GM23338 (cell line): ENCODE results near the gene WRNIP1.

Experiments
- EZH2 ChIP-seq: fragments of 200-600 bp; sonication (generic); IDR thresholded peaks from one replicate; pipeline ENCODE4 v1.8.0; 2017; ENCODE audit warnings: antibody characterized with exemption, mild to moderate bottlenecking, low read depth; ENCODE audit not compliant: unreplicated experiment
- JUNB ChIP-seq: IDR thresholded peaks from one replicate; pipeline ENCODE4 v1.6.1; 2016; ENCODE audit warnings: antibody characterized with exemption; ENCODE audit not compliant: unreplicated experiment
- POLR2AphosphoS5 ChIP-seq: IDR thresholded peaks from 2 replicates; pipeline ENCODE4 v1.6.1; 2016; ENCODE audit warnings: antibody characterized with exemption, low read depth
- ZNF331 ChIP-seq: fragments of 250-450 bp; sonication (Bioruptor Pico); IDR thresholded peaks from 2 replicates; pipeline ENCODE4 v1.5.0; 2020; ENCODE audit warnings: low read depth, mild to moderate bottlenecking, moderate library complexity
- TF ChIP-seq, protein P1 (sequence below), 2 experiments: fragments of 200-600 bp in 1 of 2; sonication (generic) in 1 of 2; conservative IDR thresholded peaks; 2 replicates each; pipeline versions ENCODE4 v1.5.1 to v1.6.1; 2016 to 2017; ENCODE audit warnings: antibody characterized with exemption in 2 of 2, low read depth in 2 of 2, mild to moderate bottlenecking in 2 of 2, moderate library complexity in 1 of 2

DNA sequence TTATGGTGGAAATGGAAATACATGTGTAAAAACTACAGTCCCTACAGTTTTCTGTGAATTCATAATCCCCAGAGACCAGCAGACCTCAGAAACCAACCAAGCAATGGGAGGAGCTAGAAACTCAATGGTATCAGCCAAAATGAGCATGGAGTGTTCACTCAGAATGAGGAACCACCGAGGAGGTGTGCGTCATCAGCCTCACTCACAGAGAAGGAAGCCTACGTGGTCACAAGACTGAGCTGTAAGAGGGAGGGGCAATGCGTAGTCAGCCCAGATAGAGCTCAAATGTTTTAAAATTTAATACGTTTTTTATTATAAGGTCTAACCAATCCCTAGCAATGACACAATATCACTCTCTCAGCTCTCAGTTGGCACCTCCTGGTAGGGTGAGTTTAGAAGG is 31.9 kb upstream of the WRNIP1 start:
- TF ChIP-seq, protein P1, sequence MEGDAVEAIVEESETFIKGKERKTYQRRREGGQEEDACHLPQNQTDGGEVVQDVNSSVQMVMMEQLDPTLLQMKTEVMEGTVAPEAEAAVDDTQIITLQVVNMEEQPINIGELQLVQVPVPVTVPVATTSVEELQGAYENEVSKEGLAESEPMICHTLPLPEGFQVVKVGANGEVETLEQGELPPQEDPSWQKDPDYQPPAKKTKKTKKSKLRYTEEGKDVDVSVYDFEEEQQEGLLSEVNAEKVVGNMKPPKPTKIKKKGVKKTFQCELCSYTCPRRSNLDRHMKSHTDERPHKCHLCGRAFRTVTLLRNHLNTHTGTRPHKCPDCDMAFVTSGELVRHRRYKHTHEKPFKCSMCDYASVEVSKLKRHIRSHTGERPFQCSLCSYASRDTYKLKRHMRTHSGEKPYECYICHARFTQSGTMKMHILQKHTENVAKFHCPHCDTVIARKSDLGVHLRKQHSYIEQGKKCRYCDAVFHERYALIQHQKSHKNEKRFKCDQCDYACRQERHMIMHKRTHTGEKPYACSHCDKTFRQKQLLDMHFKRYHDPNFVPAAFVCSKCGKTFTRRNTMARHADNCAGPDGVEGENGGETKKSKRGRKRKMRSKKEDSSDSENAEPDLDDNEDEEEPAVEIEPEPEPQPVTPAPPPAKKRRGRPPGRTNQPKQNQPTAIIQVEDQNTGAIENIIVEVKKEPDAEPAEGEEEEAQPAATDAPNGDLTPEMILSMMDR (conservative IDR thresholded peaks at IDR 0.05; ENCODE audit: low read depth in 2 of 2), result no peak
- no peak for TF ChIP-seq POLR2AphosphoS5
- no peak for TF ChIP-seq ZNF331 (CRISPR knock-in tag)
- TF ChIP-seq JUNB, result no peak
- no peak for TF ChIP-seq EZH2
